NCI-H128 (cell line): ENCODE measurements around the gene HUNK.
"Not testable (repeated sequence)": the region's sequence is repeated elsewhere in the genome, so short reads cannot be mapped to it uniquely, and the experiment has no call there.

Experiments used
- DNase-seq: peaks from one replicate; lab custom pipeline; 2025; ENCODE audit not compliant: unreplicated experiment; lab: John Stamatoyannopoulos, UW

HUNK gene

DNA sequence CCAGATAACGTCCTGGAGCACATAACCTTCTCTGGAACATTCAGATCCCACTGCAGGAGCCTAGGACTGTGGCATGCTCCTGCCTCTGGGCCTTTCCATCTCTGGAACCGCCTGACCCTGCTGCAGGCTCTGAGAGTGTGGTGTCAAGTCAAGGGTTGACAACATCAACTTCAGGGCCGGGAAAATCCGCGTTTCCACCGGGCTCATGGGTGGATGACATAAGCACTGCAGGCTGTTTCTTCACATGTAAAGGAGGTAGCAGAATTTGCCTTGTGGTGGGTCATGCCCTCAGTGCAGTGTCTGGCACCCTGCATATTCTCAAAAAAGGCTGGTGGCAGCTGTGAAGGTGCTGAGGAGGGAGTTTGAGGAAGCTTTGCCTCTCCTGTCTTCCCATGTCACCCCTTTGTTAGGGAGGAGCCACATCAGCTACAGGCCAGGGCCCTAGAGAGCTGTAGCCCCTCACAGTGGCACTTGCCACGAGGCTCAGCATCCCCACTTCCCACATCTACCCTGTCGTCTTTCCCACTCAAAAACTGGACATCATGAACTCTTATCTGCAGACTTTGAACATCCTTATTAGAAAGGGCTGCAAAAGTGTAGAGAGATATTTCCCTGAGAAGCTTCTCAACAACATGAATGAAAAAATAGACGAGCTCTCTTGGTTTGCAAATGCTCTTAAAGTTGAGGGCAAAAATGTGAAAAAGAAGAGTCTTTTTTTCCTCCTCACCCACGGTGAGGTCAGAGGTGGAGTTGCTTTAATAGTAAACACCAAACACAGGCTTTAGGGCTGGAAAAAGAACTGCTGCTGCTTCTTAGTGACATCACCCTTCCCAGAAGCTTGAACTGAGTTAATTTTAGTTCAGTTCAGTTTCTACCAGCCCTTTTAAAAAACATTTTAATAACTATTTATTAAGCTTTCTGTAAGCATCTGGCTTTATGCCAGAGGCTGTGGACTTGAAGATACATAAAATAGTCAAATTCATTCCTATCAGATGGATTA is 121.3 kb downstream of the HUNK start:
- DNase-seq, result no peak

DNA sequence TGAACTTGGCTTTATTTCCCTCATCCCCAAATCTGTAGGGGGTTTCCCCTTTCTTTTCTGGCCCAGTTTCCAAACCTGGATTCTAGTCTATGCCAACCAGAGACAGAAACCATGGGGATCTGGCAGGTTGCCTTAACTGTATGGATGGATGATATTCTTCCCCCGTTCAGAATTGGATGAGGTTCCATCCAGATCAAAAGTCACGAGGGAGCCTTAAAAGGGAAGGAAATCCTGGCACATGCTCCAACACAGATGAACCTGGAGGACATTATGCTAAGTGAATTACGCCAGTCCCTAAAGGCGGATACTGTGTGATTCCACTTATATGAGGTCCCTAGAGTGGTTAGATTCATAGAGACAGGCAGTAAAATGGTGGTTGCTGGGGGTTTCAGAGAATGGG is 124.4 kb downstream of the HUNK start:
- DNase-seq, result no peak

DNA sequence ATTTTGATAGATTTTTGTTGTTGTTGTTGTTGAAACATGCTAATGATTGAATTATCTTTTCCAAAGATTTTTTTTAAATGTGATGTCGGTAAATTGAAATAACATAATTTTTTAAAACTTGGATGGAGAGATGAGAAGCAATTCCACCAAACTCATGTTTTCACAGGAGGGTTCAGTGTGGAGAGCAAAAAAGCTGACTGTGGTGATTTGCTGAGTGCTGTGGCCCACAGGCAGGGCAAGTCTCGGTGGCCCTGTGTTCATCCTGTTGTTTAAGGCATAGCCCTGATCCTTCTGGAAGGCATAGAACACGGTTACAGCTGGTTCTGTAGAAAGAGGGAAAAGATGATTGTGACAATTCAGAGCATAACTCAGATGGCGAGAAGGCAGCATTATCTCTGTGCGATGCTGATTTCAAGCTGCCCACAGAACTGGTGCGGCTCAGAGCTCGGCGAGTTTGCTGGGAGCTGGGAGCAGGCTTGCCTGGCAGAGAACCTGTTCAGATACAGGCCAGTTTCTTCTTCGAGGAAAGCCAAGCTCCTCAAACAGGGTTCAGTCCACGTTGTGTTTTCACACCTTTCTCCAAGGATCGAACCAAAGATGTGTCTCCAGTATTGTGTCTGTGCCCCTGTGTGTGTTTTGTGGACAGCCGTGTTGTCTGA is 127.1 kb downstream of the HUNK start:
- no peak for DNase-seq

DNA sequence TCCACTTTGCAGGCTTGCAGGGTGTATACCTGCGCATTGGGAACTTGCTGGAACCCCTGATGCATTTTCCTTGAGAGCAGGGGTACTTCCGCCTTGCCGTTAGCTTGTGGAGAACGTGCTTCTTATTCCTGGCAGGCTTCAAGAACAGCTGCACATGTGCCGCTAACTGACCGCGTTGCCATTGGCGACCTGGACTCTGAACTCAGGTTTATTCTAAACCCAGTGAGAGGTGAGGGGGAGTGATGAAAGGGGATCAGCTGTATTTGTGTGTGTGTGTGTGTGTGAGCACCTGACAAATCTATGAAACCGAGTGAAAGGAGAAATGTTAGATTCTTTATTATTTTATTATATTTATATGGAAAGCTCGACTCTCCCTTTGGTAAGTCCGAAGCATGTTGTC is 128.6 kb downstream of the HUNK start:
- DNase-seq, result no peak

DNA sequence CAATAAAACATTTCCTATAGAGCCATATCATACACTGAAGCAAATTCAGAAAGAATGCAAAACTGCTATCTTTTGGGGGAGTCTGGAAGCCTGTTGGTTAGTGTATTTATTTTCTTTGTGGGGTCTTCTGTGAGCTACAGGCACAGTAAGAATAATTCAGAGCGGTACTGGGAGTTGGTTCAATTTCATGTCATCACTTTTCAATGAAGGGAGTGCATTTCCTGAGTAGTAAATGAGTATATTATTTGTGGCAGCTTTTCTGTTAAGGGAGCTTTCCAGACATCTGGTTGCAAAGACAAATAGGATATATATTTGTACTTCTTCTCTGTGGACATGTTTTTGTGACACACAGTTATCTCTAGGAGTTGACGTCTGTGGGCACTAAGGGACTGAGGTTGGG is 130.6 kb downstream of the HUNK start:
- no peak for DNase-seq

DNA sequence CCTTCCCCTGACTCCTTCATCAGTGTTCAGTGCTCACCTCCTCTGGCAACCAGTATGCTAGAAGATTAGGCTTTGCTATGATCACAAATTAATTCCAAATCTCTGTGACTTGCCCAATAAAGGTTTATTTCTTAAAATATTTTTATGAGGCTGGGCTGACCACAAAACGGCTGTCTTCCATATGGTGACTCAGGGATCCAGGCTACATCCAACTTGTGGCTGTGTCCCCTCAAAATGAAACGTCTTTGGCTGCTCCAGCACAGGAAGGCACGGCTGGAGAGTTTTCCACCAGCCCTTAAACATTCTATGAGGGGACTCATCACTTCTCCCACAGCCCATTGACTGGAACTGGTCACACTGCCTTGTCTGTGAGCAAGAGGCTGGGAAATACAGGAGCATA is 131.5 kb downstream of the HUNK start:
- no peak for DNase-seq

DNA sequence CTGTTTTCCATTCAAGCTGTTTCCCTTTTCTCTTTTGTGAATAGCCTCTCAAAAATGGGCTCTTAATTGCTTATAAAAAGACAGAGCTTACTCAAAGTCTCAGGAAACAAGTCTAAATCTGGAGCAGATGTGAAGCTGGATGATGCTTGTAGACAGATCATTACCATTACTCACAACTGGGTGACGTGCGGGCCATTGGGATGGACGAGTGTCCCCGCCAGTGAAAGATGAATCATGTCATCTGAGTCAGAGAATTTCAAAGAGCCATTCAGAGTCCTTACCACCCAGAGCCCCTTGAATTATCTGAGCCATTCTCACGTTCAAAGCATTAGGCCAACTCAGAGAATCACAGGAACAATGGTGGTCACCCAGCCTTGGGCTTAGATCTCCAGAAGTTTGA is 134.6 kb downstream of the HUNK start:
- no peak for DNase-seq

DNA sequence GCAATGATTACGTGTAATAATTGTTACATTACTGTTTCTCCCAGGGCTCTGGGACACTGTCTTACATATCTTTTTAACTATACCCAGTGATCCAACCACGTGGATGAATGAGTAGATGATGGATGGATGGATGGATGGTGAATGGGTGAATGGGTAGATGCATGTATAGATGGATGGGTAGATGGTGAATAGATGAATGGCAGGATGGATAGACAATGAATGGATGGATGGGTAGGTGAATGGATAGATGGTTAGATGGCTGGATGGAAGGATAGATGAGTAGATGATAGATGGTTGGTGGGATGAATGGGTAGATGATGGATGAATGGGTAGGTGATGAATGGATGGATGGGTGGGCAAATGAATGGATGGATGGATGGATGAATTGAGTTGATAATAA is 135.9 kb downstream of the HUNK start:
- DNase-seq, result no peak

DNA sequence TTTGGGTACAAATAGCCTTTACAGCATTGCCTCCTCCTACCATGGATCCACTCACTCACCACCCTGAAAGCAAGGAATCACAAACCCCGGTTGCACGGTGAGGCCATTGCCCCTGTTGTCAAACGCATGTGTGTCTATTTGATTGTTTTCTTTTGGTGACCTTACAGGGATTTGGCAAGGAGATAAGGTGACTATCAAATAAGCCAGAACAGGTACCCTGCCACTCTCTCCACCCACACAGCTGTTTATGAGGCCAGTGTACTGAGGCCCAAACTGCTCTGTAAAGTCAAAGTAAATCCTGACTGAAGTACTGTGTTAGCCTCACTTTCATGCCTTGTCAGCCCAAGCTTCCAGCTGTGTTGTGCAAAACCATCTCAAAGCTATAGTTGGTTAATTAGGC is 136.4 kb downstream of the HUNK start:
- DNase-seq, result no peak

DNA sequence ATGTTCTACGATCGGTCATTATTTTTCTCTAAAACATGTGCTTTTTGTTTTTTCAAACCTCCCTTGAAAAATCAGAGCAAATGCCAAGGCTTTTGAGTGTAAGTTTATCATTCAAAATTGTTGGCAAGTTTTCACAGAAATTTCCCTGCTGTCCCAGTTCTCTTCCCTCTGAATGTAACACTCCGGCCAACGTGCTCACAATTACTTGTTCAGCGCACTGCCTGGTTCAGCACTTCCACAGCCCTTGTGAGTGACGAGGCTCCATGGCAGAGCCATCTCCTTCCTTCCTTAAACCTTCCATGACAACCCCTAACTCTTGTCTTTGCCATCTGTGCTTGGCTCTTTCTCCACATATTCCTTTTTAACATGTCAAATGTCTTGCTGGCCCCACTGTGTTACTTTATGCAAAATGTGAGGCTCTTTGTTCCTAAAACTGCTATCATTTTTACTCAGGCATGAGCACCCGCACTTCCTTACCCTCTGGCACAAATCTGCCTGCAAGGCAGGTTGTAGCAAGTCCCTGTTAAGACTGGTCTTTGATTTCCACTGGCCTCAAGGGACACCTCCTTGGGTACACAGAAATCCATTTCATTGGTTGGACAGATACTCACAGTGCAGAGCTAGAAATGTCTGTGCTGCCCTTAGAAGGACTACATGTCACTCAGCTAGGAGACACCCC is 142.8 kb downstream of the HUNK start:
- no peak for DNase-seq

DNA sequence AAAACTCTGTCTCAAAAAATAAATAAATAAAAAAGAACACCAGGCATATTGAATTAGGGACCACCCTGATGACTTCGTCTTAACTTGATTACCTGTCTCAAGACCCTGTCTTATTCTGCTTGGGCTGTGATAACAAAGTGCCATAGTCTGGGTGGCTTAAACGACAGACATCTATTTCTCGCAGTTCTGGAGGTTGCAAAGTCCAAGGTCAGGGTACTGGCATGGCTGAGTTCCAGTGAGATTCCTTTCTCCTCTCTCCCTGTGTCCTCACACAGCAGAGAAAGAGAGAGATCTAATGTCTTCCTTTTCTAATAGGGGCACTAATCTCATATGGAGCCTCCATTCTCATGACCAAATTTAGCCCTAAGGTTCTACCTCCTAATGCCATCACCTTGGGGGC is 145.6 kb downstream of the HUNK start:
- DNase-seq, result no peak

DNA sequence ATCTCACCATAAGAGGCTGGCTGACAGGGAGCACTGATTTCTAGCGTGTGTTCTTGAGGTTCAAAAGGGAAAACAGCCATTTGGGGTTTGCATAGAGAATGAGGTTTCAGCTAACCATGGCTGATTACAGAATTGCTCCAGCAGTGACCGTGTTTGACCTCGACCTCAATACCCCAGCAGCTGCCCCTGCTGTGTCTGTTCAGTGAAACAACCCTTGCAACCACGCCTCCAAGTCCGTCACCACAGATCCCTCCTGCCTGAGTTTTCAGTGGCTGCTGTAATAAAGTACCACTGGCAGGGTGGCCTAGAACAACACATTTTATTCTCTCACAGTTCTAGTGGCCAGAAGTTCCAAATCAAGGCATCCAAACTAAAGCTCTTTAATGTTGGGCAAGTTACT is 147.7 kb downstream of the HUNK start:
- DNase-seq, result no peak

DNA sequence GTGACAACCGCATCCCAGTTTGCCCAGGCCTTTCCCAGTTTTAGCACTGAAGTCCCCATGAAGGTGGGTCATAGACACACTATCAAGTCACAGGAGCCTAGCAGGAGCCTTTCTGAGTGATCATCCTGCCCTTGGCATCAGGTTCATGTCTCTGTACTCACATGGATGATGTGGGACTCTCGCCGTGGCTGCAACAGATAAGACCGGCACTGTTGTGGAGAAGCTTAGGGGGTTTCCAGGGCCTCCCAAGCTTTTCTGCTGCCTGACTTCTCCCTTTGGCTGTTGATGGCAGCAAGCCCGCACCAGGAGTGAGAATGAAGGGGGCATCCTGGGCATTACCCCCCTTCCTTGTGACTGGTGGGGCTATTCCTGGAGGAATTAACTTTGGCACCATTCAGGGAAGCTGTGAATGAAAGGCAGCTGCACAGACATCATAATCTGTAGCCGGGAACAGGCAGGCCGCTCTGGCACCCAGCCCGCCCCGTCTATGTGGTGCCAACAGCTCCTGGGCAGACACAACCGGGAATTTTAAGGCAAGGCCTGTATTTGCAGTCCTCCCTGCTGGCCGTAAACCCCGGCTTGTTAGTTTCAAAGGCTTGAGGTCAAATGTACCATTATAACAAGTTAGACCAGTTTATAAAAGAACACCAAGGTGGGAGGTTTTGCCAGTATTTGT is 148.6 kb downstream of the HUNK start:
- DNase-seq, result no peak

DNA sequence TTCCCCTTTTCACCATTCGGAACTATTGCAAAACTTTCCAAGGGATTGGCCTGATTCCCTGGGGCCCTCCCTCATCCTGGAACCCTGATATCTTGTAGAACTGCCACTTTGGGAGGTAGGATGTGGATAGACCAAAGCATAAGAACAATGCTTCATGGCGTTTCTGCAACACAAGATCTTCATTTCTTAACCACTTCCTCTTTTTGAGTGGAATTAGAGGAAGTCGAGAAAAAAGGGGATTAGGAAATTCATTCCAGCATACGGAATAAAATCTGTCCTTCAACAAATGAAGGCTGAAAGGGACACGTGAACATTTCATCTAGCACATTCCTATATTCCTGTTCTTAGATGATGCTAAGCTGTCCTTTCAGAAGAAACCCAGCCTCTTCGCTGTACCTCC is 149.3 kb downstream of the HUNK start:
- DNase-seq, result no peak

DNA sequence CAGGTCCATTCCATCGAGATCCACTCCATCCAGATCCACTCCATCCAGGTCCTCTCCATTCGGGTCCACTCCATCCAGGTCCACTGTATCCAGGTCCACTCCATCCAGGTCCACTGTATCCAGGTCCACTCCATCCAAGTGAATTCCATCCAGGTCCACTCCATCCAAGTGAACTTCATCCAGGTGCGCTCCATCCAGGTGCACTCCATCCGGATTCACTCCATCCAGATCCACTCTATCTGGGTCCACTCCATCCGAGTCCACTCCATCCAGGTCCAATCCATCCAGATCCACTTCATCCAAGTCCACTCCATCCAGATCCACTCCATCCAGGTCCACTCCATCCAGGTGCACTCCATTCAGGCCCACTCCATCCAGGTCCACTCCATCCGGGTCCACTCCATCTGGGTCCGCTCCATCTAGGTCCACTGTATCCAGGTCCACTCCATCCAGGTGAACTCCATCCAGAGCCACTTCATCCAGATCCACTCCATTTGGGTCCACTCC is 157.4 kb downstream of the HUNK start:
- no peak for DNase-seq

DNA sequence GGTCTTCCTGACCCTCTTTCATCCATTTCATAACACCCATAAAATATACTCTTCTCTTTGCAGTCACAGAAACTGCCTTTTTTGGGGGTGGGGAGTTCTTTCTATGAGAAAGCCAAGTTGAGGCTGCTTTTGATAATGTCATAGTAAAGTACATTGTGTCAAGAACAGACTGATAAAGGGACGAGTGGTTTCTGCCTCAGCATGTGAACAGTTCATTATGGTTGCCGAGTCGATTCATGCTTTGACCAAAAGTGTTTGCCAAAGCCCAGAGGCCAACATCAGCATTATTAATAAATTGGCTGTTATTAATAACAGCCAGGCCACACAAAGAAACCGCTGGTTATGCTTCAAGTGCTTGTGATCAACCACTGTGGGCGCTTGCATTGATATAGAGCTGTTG is 162.0 kb downstream of the HUNK start:
- DNase-seq, result no peak

DNA sequence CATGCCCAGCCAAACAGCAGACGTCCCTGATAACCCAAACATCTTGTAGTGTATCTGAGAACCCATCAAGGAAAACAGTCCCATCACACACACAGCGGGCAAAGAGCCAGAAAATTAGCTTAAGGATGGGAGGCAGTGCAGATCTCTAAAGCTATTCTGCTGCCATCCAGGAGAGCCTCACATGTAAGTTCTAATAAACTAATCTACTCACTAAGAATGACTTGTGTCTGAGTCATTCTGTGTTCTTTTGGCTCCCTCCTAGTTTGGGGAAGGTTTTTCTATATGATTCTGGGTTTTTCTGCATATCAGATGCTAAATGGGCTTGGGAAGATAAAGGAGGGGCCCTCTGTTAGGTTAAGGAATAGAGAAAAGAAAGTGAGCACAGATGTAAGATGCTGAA is 162.8 kb downstream of the HUNK start:
- DNase-seq, result no peak

DNA sequence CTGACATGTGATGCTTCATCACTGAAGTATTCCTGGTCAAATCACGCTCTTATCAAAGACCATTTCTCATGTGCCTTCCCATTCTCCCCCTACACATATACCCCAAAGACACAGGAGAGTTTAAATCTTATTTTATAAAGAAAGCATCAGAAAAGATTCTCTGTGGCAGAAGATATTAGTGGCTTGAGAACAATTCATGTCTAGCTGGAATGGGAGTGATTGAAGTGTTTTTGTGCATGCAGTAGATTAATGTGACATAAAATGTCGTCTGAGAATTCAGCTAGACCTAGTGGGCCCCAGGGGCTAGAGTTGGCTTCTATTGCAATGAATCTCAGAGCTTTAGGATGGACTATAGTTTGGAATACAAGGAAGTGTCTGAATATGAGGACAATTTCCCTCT is 163.9 kb downstream of the HUNK start:
- no peak for DNase-seq

DNA sequence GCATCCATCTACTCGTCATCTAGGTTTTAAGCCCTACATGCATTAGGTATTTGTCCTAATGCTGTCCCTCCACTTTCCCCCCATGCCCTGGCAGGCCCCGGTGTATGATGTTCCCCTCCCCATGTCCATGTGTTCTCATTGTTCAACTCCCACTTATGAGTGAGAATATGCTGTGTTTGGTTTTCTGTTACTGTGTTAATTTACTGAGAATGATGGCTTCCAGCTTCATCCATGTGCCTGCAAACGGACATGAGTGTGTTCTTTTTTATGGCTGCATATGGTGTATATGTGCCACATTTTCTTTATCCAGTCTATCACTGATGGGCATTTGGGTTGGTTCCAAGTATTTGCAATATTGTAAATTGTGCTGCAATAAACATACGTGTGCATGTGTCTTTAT is 165.9 kb downstream of the HUNK start:
- not testable (repeated sequence) for DNase-seq

DNA sequence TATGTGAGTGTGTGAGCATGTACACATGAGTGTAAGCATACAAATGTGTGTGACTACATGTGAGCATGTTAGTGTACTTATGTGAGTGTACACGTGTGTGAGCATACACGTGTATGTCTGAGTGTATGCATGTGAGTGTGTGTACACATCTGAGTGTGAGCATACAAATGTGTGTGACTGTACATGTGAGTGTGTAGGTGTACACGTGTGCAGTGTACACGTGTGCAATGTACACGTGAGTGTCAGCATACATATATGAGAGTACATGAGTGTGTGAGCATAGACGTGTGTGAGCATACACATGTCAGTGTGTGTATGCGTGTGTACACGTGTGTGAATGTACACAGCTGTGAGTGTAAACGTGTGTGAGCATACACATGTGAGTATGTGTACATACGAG is 170.6 kb downstream of the HUNK start:
- DNase-seq, result no peak
